Measurements from ENCODE around the gene TNNC1. TPM values are rescaled to one million over a fixed set of nuclear protein-coding genes. Genes with fewer than 3 reads are reported as not detected.

The TNNC1 gene
- total RNA-seq, 1 donor from 2014 or later, result 0.34 TPM

GRCh38 chr3:52432691-52433141 lies 21.1 kb downstream of the TNNC1 start:
- Mint-ChIP-seq H3K27ac (no peak overlapping the region), H3K27me3 (ENCODE audit: low read depth) (peaks cover 13% of the 10 kb centered on the region), H3K4me3 (ENCODE audit: low read depth) (no peak overlapping the region), H3K9me3 (no peaks in the 10 kb centered on the region), H3K4me1 (ENCODE audit: low read depth) (peaks cover 7% of the 10 kb centered on the region), H3K36me3 (ENCODE audit: low read depth) (no peaks in the 10 kb centered on the region)
- no peak for DNase-seq (ENCODE audit: low spot score)
- intact Hi-C loops (cut with micrococcal nuclease), result no loop called here

- intact Hi-C loops (cut with micrococcal nuclease), result no loop called here
- H3K4me1 Mint-ChIP-seq (ENCODE audit: low read depth), result peaks cover 7% of the 10 kb centered on the region
- H3K9me3 Mint-ChIP-seq, result no peaks in the 10 kb centered on the region
- no peak overlapping the region for H3K27ac Mint-ChIP-seq
- H3K27me3 Mint-ChIP-seq (ENCODE audit: low read depth), result peaks cover 13% of the 10 kb centered on the region
- no peak for DNase-seq (ENCODE audit: low spot score)
- no peak overlapping the region for H3K4me3 Mint-ChIP-seq (ENCODE audit: low read depth)
- H3K36me3 Mint-ChIP-seq (ENCODE audit: low read depth), result no peaks in the 10 kb centered on the region
Measured at GRCh38 chr3:52432225-52432624, 21.6 kb downstream of the TNNC1 start.

- intact Hi-C loops (cut with micrococcal nuclease), result no loop called here
- Mint-ChIP-seq H3K27ac (no peak overlapping the region), H3K36me3 (ENCODE audit: low read depth) (no peaks in the 10 kb centered on the region), H3K27me3 (ENCODE audit: low read depth) (peaks cover 13% of the 10 kb centered on the region), H3K4me1 (ENCODE audit: low read depth) (peaks cover 7% of the 10 kb centered on the region), H3K4me3 (ENCODE audit: low read depth) (no peak overlapping the region), H3K9me3 (no peaks in the 10 kb centered on the region)
- DNase-seq (ENCODE audit: low spot score), result no peak
Measured at GRCh38 chr3:52431459-52432223, 22.2 kb downstream of the TNNC1 start.

- Mint-ChIP-seq H3K36me3 (ENCODE audit: low read depth) (no peaks in the 10 kb centered on the region), H3K4me3 (ENCODE audit: low read depth) (no peak overlapping the region), H3K27ac (no peak overlapping the region), H3K4me1 (ENCODE audit: low read depth) (peaks cover 7% of the 10 kb centered on the region), H3K27me3 (ENCODE audit: low read depth) (peaks cover 14% of the 10 kb centered on the region), H3K9me3 (no peaks in the 10 kb centered on the region)
- intact Hi-C loops (cut with micrococcal nuclease), result no loop called here
- no peak for DNase-seq (ENCODE audit: low spot score)
Measured at GRCh38 chr3:52430416-52430810, 23.4 kb downstream of the TNNC1 start.

DNA sequence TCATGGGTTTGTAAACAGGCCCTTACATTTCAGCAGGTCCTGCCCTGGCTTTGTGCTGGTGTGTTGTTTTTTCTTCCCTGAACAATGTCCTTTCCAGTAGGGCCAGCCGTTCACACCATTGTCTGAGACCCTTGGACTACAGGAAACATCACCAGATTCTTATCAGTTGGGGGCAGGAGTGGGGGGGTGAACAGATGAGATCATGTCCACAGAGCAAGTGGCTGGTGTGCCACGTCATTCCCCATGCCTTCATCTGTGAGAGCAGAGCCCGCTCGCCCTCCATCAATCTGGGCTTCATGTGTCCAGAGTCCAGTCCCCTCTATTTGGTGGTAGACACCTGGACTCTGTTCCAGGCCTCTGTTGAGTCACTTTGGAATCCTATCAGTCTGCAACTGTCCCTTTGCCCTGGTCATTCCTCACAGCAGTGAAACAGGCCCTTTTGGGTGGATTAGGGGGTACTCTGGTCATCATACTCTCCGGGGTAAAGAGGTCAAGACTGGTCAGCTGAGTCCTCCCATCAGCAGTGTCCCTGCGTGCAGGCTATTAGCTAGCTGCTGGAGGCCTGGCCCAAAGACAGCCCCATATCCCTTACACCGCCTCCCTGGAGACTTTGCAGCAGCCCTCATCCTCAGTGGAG lies 23.9 kb downstream of the TNNC1 start:
- H3K36me3 Mint-ChIP-seq (ENCODE audit: low read depth), result no peaks in the 10 kb centered on the region
- H3K4me1 Mint-ChIP-seq (ENCODE audit: low read depth), result peaks cover 7% of the 10 kb centered on the region
- intact Hi-C loops (cut with micrococcal nuclease), result no loop called here
- H3K9me3 Mint-ChIP-seq, result no peaks in the 10 kb centered on the region
- H3K27me3 Mint-ChIP-seq (ENCODE audit: low read depth), result peaks cover 16% of the 10 kb centered on the region
- H3K4me3 Mint-ChIP-seq (ENCODE audit: low read depth), result no peak overlapping the region
- no peak overlapping the region for H3K27ac Mint-ChIP-seq
- no peak for DNase-seq (ENCODE audit: low spot score)

DNA sequence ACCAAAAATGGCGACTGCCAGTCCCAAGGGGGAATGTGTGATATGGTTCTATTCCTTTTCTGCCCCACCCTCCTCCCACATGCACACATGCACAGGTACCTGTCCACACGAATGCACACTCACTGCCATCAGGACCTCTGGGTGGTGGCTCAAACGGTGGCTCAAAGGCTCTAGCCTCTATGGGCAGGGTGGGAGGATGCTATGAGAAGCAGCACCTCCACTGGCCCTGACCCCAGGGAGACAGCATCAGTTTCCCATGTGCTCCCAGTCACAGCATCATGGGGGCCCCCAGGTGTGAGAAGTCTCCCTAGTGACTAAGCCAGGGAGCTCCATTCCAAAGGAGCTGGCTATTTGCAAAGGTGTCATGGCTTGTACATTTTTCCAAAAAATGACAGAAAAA lies 24.8 kb downstream of the TNNC1 start:
- no peaks in the 10 kb centered on the region for H3K36me3 Mint-ChIP-seq (ENCODE audit: low read depth)
- no peak overlapping the region for H3K4me3 Mint-ChIP-seq (ENCODE audit: low read depth)
- DNase-seq (ENCODE audit: low spot score), result no peak
- no peak overlapping the region for H3K27ac Mint-ChIP-seq
- peaks cover 11% of the 10 kb centered on the region for H3K27me3 Mint-ChIP-seq (ENCODE audit: low read depth)
- peaks cover 7% of the 10 kb centered on the region for H3K4me1 Mint-ChIP-seq (ENCODE audit: low read depth)
- intact Hi-C loops (cut with micrococcal nuclease), result no loop called here
- no peaks in the 10 kb centered on the region for H3K9me3 Mint-ChIP-seq

DNA sequence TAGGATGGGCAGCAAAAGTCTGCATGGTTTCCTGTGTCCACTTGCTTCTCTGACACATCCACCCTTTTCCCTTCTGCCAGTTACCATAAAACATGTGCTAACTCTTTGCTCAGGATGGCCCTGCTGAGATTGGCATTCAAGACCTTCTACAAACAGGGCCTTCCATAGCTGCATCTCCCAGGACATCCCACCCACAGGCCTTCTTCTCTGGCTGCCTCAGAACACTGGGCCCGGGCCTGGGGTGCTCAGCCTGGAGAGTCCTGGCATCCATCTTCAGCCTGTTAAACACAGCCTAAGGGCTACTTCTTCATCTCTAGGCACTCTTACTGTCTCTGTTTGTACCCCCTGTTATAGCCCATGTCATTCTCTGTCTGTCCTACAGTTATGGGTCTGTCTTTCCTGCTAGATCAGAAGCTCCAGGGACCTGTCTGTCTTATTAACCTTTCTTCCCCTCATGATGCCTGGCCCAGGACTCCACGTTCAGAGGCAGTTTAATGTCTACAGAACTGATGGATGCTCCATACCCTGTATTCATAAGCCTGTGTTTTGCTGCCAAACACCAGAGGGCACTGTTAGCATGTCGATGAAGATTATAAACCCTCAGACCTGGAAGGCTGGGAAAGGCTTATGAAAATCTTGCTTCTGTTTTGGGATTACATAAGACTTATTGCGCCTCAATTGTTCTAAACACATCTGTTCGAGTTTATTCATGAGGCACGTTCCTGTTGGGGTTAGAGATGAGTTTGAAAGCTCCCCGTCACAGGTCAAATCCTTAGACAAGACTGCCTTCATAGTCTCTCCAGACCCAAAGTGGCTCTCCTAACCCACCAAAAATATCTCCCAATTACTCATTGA lies 25.5 kb downstream of the TNNC1 start:
- no peaks in the 10 kb centered on the region for H3K36me3 Mint-ChIP-seq (ENCODE audit: low read depth)
- intact Hi-C loops (cut with micrococcal nuclease), result loop anchor here (1.0 kb wide), 2 partner anchors 16 to 17 kb away; partner anchors contain the start of gene SEMA3G

DNA sequence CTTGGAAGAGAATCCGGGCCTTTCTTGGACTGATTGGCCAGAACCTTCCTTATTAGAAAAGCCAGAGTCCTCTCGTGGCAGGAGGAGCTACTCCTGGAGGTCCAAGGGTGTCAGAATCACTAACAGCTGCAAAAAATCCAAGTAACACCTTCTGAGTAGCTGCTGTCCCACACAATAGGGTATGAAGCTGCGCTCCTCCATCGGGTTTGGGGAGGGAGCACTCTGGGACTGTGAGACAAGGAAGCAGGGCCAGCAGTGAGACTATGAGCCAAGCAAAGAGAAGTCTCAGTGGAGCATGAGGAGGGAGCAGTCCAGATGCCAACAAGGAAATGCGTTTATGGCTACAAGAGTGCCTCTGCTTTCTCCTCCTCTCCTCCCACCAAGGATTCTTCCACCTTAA lies 30.7 kb downstream of the TNNC1 start:
- Mint-ChIP-seq H3K9me3 (no peaks in the 10 kb centered on the region), H3K4me1 (ENCODE audit: low read depth) (no peaks in the 10 kb centered on the region), H3K36me3 (ENCODE audit: low read depth) (peaks cover 2% of the 10 kb centered on the region), H3K27ac (no peak overlapping the region), H3K4me3 (ENCODE audit: low read depth) (no peak overlapping the region), H3K27me3 (ENCODE audit: low read depth) (peaks cover 7% of the 10 kb centered on the region)
- intact Hi-C loops (cut with micrococcal nuclease), result no loop called here
- no peak for DNase-seq (ENCODE audit: low spot score)

More for the DNA sequence above, 25.5 kb downstream of the TNNC1 start:
- H3K9me3 Mint-ChIP-seq, result no peaks in the 10 kb centered on the region
- H3K27me3 Mint-ChIP-seq (ENCODE audit: low read depth), result peaks cover 11% of the 10 kb centered on the region
- H3K4me1 Mint-ChIP-seq (ENCODE audit: low read depth), result peaks cover 7% of the 10 kb centered on the region
- no peak overlapping the region for H3K27ac Mint-ChIP-seq
- H3K4me3 Mint-ChIP-seq (ENCODE audit: low read depth), result no peak overlapping the region
- no peak for DNase-seq (ENCODE audit: low spot score)

GRCh38 chr3:52422669-52423068 lies 31.2 kb downstream of the TNNC1 start:
- intact Hi-C loops (cut with micrococcal nuclease), result no loop called here
- Mint-ChIP-seq H3K4me3 (ENCODE audit: low read depth) (no peak overlapping the region), H3K27ac (no peak overlapping the region), H3K27me3 (ENCODE audit: low read depth) (peaks cover 3% of the 10 kb centered on the region), H3K36me3 (ENCODE audit: low read depth) (peaks cover 3% of the 10 kb centered on the region), H3K9me3 (no peaks in the 10 kb centered on the region), H3K4me1 (ENCODE audit: low read depth) (peaks cover under 1% of the 10 kb centered on the region)
- no peak for DNase-seq (ENCODE audit: low spot score)

- peaks cover 11% of the 10 kb centered on the region for H3K36me3 Mint-ChIP-seq (ENCODE audit: low read depth)
- H3K4me1 Mint-ChIP-seq (ENCODE audit: low read depth), result peaks cover 8% of the 10 kb centered on the region
- DNase-seq (ENCODE audit: low spot score), result no peak
- no peaks in the 10 kb centered on the region for H3K9me3 Mint-ChIP-seq
- H3K27me3 Mint-ChIP-seq (ENCODE audit: low read depth), result peaks cover 2% of the 10 kb centered on the region
- no peak overlapping the region for H3K27ac Mint-ChIP-seq
- intact Hi-C loops (cut with micrococcal nuclease), result no loop called here
- H3K4me3 Mint-ChIP-seq (ENCODE audit: low read depth), result no peak overlapping the region
Measured at GRCh38 chr3:52420388-52420787, 33.5 kb downstream of the TNNC1 start.

DNA sequence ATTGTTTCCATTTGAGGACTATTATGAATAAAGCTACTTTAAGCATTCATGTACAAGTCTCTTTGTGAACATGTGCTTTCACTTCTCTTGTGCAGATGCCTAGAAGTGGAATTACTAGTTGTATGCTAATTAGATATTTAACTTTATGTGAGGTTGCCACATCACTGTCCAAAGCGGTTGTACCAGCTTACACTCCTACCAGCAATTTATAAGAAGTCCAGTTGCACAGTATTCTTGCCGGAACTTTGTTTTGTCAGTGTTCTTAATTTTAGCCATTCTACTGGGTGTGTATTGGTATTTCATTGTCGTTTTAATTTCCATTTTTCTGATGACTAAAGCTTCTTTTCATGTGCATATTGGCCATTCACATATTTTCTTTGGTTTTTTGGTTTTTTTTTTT lies 38.0 kb downstream of the TNNC1 start:
- intact Hi-C loops (cut with micrococcal nuclease), result no loop called here
- Mint-ChIP-seq H3K4me3 (ENCODE audit: low read depth) (no peak overlapping the region), H3K27me3 (ENCODE audit: low read depth) (no peaks in the 10 kb centered on the region), H3K4me1 (ENCODE audit: low read depth) (peaks cover 31% of the 10 kb centered on the region), H3K9me3 (no peaks in the 10 kb centered on the region), H3K27ac (no peak overlapping the region), H3K36me3 (ENCODE audit: low read depth) (peaks cover 16% of the 10 kb centered on the region)
- DNase-seq (ENCODE audit: low spot score), result no peak

DNA sequence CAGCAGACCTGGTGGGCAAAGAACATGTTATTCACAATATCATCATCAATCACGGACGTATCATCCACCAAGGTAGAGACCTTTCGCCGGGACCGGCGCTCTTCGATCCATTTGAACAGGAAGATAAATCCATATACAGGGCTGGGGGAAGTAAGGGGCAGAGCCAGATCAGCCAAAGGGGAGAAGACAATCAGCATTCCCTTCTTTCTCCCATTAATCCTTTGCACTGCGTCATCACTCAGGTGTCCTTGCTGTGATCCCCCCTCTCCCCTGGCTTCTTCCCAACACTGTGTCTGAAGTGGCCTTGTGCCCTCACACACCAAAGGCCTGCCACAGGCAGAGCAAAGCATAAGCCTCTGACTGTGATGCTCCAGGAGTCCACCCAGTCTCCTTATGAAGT lies 45.4 kb downstream of the TNNC1 start:
- peaks cover 49% of the 10 kb centered on the region for H3K36me3 Mint-ChIP-seq (ENCODE audit: low read depth)
- intact Hi-C loops (cut with micrococcal nuclease), result no loop called here
- peak overlapping the region; percentile 94 for H3K4me3 Mint-ChIP-seq (ENCODE audit: low read depth)
- H3K27ac Mint-ChIP-seq, result peak overlapping the region; percentile 85
- H3K9me3 Mint-ChIP-seq, result no peaks in the 10 kb centered on the region
- DNase-seq (ENCODE audit: low spot score), result no peak
- H3K27me3 Mint-ChIP-seq (ENCODE audit: low read depth), result no peaks in the 10 kb centered on the region
- peaks cover 36% of the 10 kb centered on the region for H3K4me1 Mint-ChIP-seq (ENCODE audit: low read depth)

DNA sequence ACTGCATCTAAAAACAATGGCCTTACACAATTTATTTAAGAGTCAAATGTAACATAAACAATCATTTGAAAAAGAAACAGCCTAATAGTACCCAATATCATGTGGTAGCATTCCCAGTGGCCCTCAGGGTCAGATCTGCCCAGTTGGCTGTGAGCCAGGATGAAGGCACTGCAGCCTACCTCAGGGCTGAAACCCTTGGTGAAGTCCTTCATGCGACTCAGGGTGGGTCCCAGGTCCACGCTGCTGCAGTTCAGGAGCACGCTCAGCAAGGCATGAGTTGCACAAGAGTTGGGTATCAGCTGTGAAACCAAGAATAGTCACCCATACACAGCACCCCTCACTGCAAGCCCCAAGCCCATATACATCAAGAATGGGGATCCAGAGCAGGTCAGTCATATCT lies 46.1 kb downstream of the TNNC1 start:
- peaks cover 31% of the 10 kb centered on the region for H3K4me1 Mint-ChIP-seq (ENCODE audit: low read depth)
- H3K27ac Mint-ChIP-seq, result no peak overlapping the region
- no peaks in the 10 kb centered on the region for H3K27me3 Mint-ChIP-seq (ENCODE audit: low read depth)
- H3K9me3 Mint-ChIP-seq, result no peaks in the 10 kb centered on the region
- DNase-seq (ENCODE audit: low spot score), result no peak
- H3K36me3 Mint-ChIP-seq (ENCODE audit: low read depth), result peaks cover 56% of the 10 kb centered on the region
- peak overlapping the region; percentile 94 for H3K4me3 Mint-ChIP-seq (ENCODE audit: low read depth)
- intact Hi-C loops (cut with micrococcal nuclease), result no loop called here

Data from activated T-helper 2 cell treated with anti-CD3 and anti-CD28 coated beads, Interferon-gamma antibody, Interleukin-2, Interleukin-4, amounts not matched to agents 10 μg/mL and 5 μg/mL and 100 μg/mL, durations not matched to agents 14 hours and 24 hours and 36 hours (primary cell).